Osteocyte (in vitro differentiated cells): ENCODE results near the gene NBAS. TPM values are rescaled to one million over a fixed set of nuclear protein-coding genes. Genes with fewer than 3 reads are reported as not detected.

ENCODE experiments used
- DNase-seq: peaks from one replicate; pipeline ENCODE4 v3.0.0; 2021; ENCODE audit warnings: mixed read lengths; ENCODE audit not compliant: unreplicated experiment; ENCODE audit errors: extremely low spot score
- H3K27ac Mint-ChIP-seq: one replicate; pipeline ENCODE4 v1.8.0; 2021; ENCODE audit warnings: mild to moderate bottlenecking, mixed read lengths; ENCODE audit not compliant: unreplicated experiment
- H3K27me3 Mint-ChIP-seq: one replicate; pipeline ENCODE4 v1.8.0; 2021; ENCODE audit warnings: mixed read lengths; ENCODE audit not compliant: unreplicated experiment
- H3K36me3 Mint-ChIP-seq: one replicate; pipeline ENCODE4 v1.8.0; 2021; ENCODE audit warnings: mixed read lengths; ENCODE audit not compliant: unreplicated experiment
- H3K4me1 Mint-ChIP-seq: one replicate; pipeline ENCODE4 v1.8.0; 2021; ENCODE audit warnings: mixed read lengths; ENCODE audit not compliant: unreplicated experiment
- H3K4me3 Mint-ChIP-seq: one replicate; pipeline ENCODE4 v1.8.0; 2021; ENCODE audit warnings: mild to moderate bottlenecking, moderate library complexity, mixed read lengths; ENCODE audit not compliant: unreplicated experiment
- H3K9me3 Mint-ChIP-seq: one replicate; pipeline ENCODE4 v1.8.0; 2021; ENCODE audit warnings: mixed read lengths; ENCODE audit not compliant: unreplicated experiment
- total RNA-seq: library from RNA; stranded (reverse); gene quantifications from 2 replicates; pipeline ENCODE4 v1.2.1, GENCODE V29; 2021
- TF ChIP-seq, protein P1 (sequence below): fragments of 200-600 bp; sonication (generic); IDR thresholded peaks from 2 replicates; pipeline ENCODE4 v1.5.0; 2021; ENCODE audit warnings: antibody characterized with exemption, mild to moderate bottlenecking, moderate library complexity

Gene NBAS
- total RNA-seq, 1 donor from 2014 or later, result 43.6 TPM

DNA sequence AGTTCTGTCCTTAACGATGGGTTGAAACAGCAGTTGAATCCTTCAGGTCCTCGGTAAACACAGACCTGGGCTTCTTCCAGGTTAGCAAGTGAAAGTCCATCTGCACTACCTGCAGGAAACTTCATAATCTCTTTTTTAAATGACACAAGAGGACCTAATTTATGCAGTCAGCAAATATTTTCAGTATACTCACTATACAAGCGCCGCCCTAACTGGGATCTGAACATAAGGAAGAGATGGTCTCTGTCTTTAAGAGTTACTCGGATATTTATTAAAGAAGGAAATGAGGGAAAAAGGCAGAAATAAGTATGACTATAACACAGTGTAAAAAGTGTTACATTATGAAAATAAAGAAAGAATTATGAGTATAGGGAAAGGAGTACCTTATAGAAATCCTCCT is 103.3 kb downstream of the NBAS start:
- Mint-ChIP-seq H3K27ac (no peak overlapping the region), H3K36me3 (peaks cover 20% of the 10 kb centered on the region), H3K27me3 (no peaks in the 10 kb centered on the region), H3K9me3 (no peaks in the 10 kb centered on the region), H3K4me3 (no peak overlapping the region), H3K4me1 (no peaks in the 10 kb centered on the region)
- TF ChIP-seq, protein P1, sequence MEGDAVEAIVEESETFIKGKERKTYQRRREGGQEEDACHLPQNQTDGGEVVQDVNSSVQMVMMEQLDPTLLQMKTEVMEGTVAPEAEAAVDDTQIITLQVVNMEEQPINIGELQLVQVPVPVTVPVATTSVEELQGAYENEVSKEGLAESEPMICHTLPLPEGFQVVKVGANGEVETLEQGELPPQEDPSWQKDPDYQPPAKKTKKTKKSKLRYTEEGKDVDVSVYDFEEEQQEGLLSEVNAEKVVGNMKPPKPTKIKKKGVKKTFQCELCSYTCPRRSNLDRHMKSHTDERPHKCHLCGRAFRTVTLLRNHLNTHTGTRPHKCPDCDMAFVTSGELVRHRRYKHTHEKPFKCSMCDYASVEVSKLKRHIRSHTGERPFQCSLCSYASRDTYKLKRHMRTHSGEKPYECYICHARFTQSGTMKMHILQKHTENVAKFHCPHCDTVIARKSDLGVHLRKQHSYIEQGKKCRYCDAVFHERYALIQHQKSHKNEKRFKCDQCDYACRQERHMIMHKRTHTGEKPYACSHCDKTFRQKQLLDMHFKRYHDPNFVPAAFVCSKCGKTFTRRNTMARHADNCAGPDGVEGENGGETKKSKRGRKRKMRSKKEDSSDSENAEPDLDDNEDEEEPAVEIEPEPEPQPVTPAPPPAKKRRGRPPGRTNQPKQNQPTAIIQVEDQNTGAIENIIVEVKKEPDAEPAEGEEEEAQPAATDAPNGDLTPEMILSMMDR, result no peak
- no peak for DNase-seq

DNA sequence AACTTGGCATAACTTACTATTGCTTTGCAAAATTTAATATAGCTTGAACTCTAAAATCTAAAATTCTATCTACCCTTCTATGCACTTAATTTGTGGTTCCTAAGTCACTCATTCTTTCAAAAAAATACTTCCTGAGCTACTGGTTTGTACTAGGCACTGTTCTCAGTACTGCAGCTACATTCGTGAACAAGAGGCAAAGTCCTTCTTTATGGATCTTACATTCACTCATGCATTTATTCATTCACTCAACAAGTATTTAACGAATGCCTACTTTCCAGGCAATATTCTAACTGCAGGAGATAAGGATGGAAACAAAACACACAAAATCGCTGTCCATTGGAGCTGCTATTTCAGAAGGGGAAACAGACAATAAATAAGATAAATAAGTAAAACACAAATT is 104.8 kb downstream of the NBAS start:
- TF ChIP-seq, protein P1, result no peak
- H3K4me3 Mint-ChIP-seq, result no peak overlapping the region
- no peaks in the 10 kb centered on the region for H3K4me1 Mint-ChIP-seq
- H3K27ac Mint-ChIP-seq, result no peak overlapping the region
- no peak for DNase-seq
- H3K27me3 Mint-ChIP-seq, result no peaks in the 10 kb centered on the region
- peaks cover 24% of the 10 kb centered on the region for H3K36me3 Mint-ChIP-seq
- H3K9me3 Mint-ChIP-seq, result no peaks in the 10 kb centered on the region

DNA sequence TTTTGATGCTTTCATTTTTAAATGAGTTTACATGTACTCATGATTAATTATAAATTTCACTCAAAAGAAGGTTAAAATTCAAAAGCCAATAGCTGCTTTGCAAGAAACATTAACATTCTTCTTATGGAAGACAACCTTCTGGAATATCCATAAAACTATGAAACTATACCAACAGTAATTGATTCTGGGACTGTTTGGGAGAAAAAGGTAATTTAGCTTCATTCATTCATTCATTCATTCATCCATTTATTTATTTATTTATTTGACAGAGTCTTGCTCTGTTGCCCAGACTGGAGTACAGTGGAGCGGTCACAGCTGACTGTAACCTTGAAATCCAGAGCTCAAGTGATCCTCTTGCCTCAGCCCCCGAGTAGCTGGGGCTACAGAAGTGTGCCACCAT is 110.3 kb downstream of the NBAS start:
- no peak for DNase-seq
- Mint-ChIP-seq H3K9me3 (peaks cover 7% of the 10 kb centered on the region), H3K4me3 (no peak overlapping the region), H3K27me3 (no peaks in the 10 kb centered on the region), H3K36me3 (peaks cover 20% of the 10 kb centered on the region), H3K4me1 (peaks cover 3% of the 10 kb centered on the region), H3K27ac (no peak overlapping the region)
- TF ChIP-seq, protein P1, result no peak

DNA sequence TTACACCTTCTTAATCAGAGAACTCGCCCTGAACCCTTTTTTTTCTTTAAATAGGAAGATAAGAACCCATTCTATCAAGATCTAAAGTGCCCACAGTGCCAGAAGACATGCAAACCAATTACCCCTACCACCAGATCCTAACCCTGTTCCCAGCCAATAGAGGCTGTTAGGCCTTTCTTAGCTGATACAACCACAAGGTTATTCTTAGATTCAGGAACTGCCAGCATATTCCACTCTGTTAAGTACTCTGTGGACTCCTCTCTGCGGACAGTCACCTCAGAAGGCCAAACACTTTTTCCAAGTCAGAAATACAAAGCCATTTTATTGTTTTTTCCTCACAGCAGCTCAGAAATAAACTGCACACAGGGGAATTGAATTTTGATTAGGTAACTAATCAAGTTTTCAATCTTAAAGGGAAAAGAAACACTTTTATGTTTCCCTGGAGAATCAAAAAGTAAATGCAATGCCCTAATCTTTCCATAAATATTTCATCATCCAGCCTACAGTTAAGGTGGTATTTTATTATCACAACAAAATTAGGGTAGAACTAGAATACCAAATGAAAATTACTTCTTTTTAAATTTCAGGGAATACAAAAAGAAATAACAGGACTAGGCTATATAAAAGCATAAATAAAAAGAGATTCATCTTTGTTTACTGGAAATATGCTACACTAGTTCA is 111.4 kb downstream of the NBAS start:
- H3K4me3 Mint-ChIP-seq, result no peak overlapping the region
- DNase-seq, result no peak
- H3K27me3 Mint-ChIP-seq, result no peaks in the 10 kb centered on the region
- peaks cover 3% of the 10 kb centered on the region for H3K4me1 Mint-ChIP-seq
- H3K36me3 Mint-ChIP-seq, result peaks cover 24% of the 10 kb centered on the region
- TF ChIP-seq, protein P1, result no peak
- H3K9me3 Mint-ChIP-seq, result peaks cover 11% of the 10 kb centered on the region
- peak overlapping the region; percentile 45 for H3K27ac Mint-ChIP-seq

DNA sequence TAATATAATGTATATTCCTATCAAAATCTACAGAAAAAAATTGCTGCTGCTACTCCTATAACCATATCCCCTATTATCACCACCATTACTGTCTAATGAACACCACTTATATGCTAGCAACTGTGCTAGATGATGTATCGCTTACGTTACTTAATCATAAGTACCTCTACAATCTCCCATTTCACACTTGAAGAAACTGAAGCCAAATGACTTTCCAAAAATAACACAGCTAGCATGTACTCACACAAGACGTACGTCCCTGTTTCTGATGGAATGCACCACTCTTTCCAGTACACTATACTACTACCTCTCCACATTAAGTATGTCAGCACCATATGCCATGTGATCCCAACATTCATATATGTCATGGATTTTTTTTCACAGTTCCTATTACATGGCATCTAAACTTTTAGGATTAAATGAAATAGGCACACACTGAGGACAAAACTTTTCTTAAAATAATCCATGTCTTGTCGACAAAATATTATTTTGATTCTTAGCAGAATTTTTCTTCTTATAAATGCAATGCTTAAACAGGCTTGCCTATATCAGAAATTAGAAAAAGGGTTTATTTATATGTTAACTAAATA is 112.8 kb downstream of the NBAS start:
- H3K27me3 Mint-ChIP-seq, result no peaks in the 10 kb centered on the region
- TF ChIP-seq, protein P1, result no peak
- peaks cover 11% of the 10 kb centered on the region for H3K9me3 Mint-ChIP-seq
- no peak overlapping the region for H3K4me3 Mint-ChIP-seq
- peaks cover 3% of the 10 kb centered on the region for H3K4me1 Mint-ChIP-seq
- peaks cover 24% of the 10 kb centered on the region for H3K36me3 Mint-ChIP-seq
- no peak overlapping the region for H3K27ac Mint-ChIP-seq
- DNase-seq, result no peak
